HEK293T (cell line): Measurements from ENCODE around the gene FKBP2.

Experiments used
- ARNT ChIP-seq: fragments of 450-650 bp; IDR thresholded peaks from 2 replicates; pipeline ENCODE4 v1.6.1; 2017; ENCODE audit warnings: mild to moderate bottlenecking
- BHLHE40 ChIP-seq: fragments of 450-650 bp; IDR thresholded peaks from 2 replicates; pipeline ENCODE4 v1.6.1; 2016; ENCODE audit warnings: mild to moderate bottlenecking, moderate library complexity, borderline replicate concordance
- ELF4 ChIP-seq: fragments of 450-650 bp; IDR thresholded peaks from 2 replicates; pipeline ENCODE4 v1.6.1; 2017; ENCODE audit warnings: antibody characterized with exemption
- FOXA1 ChIP-seq: fragments of 450-650 bp; IDR thresholded peaks from 2 replicates; pipeline ENCODE4 v1.6.1; 2016; ENCODE audit warnings: mild to moderate bottlenecking
- FOXK2 ChIP-seq: fragments of 450-650 bp; IDR thresholded peaks from 2 replicates; pipeline ENCODE4 v1.6.1; 2016; ENCODE audit warnings: mild to moderate bottlenecking
- FOXM1 ChIP-seq: fragments of 450-650 bp; IDR thresholded peaks from 2 replicates; pipeline ENCODE4 v1.6.1; 2017; ENCODE audit warnings: mild to moderate bottlenecking, borderline replicate concordance
- SP1 ChIP-seq: fragments of 450-650 bp; IDR thresholded peaks from 2 replicates; pipeline ENCODE4 v1.6.1; 2017
- SUZ12 ChIP-seq: fragments of 450-650 bp; IDR thresholded peaks from 2 replicates; pipeline ENCODE4 v1.6.1; 2016; ENCODE audit warnings: mild to moderate bottlenecking
- ZNF384 ChIP-seq: fragments of 450-650 bp; IDR thresholded peaks from 2 replicates; pipeline ENCODE4 v1.6.1; 2016

DNA sequence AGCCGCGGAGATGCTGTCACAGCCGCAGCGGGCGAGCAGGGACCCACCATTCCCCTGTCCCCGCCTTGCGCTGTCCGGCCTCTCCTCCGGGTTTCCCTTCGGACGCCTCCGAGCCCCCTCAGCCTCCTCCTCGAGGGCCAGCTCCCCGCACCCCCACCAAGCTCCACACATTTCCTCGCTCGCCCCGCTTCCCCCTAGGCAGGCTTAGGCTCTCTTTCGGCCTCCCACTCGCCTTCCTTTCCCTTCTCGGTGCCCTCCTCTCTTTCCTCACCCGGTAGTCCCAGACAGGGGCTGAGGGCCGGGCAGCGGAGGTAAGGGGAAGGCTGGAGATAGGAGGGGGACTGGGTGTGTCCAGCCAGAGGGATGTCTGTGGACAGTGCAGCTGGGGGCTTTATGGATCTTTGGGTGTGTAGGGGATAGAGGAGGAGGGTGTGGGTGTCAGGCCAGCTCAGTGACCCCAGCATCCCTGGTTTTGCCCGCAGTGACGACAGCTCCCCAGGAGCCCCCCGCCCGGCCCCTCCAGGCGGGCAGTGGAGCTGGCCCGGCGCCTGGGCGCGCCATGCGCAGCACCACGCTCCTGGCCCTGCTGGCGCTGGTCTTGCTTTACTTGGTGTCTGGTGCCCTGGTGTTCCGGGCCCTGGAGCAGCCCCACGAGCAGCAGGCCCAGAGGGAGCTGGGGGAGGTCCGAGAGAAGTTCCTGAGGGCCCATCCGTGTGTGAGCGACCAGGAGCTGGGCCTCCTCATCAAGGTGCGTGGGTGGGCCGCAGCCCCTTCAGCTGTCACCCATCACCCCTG lies 51.8 kb downstream of the FKBP2 start:
- TF ChIP-seq ARNT, result no peak
- no peak for TF ChIP-seq FOXA1
- no peak for TF ChIP-seq SUZ12
- TF ChIP-seq SP1, result no peak
- TF ChIP-seq FOXM1, result no peak
- no peak for TF ChIP-seq ZNF384
- TF ChIP-seq ELF4, result no peak
- TF ChIP-seq FOXK2, result no peak
- TF ChIP-seq BHLHE40, result no peak
